HEK293T (cell line): Measurements from ENCODE around the gene ALOX12B.

ENCODE experiments used
- CTCF ChIA-PET: fragments of 350-600 bp; formaldehyde crosslinking; extraction: SDS; loops from one replicate; lab custom pipeline; 2021; ENCODE audit warnings: antibody characterized with exemption, inconsistent platforms; lab: Yijun Ruan, JAX
- POLR2A ChIA-PET: fragments of 350-600 bp; formaldehyde crosslinking; extraction: SDS; loops from one replicate; lab custom pipeline; 2020; ENCODE audit warnings: antibody characterized with exemption, inconsistent platforms; lab: Yijun Ruan, JAX
- DNase-seq: peaks from one replicate; pipeline ENCODE4 v3.0.0; 2012; ENCODE audit warnings: mixed read lengths; ENCODE audit errors: extremely low spot score
- ARNT ChIP-seq: fragments of 450-650 bp; IDR thresholded peaks from 2 replicates; pipeline ENCODE4 v1.6.1; 2017; ENCODE audit warnings: mild to moderate bottlenecking
- BHLHE40 ChIP-seq: fragments of 450-650 bp; IDR thresholded peaks from 2 replicates; pipeline ENCODE4 v1.6.1; 2016; ENCODE audit warnings: mild to moderate bottlenecking, moderate library complexity, borderline replicate concordance
- CTBP1 ChIP-seq: fragments of 450-650 bp; IDR thresholded peaks from 2 replicates; pipeline ENCODE4 v1.6.1; 2016; ENCODE audit warnings: borderline replicate concordance
- ELF4 ChIP-seq: fragments of 450-650 bp; IDR thresholded peaks from 2 replicates; pipeline ENCODE4 v1.6.1; 2017; ENCODE audit warnings: antibody characterized with exemption
- FOXA1 ChIP-seq: fragments of 450-650 bp; IDR thresholded peaks from 2 replicates; pipeline ENCODE4 v1.6.1; 2016; ENCODE audit warnings: mild to moderate bottlenecking
- FOXK2 ChIP-seq: fragments of 450-650 bp; IDR thresholded peaks from 2 replicates; pipeline ENCODE4 v1.6.1; 2016; ENCODE audit warnings: mild to moderate bottlenecking
- FOXM1 ChIP-seq: fragments of 450-650 bp; IDR thresholded peaks from 2 replicates; pipeline ENCODE4 v1.6.1; 2017; ENCODE audit warnings: mild to moderate bottlenecking, borderline replicate concordance
- HDGF ChIP-seq: fragments of 450-650 bp; IDR thresholded peaks from 2 replicates; pipeline ENCODE4 v1.6.1; 2017; ENCODE audit warnings: antibody characterized with exemption, borderline replicate concordance
- L3MBTL2 ChIP-seq: fragments of 450-650 bp; conservative IDR thresholded peaks from 2 replicates; pipeline ENCODE4 v1.6.1; 2016; ENCODE audit warnings: mild to moderate bottlenecking
- LEF1 ChIP-seq: fragments of 450-650 bp; IDR thresholded peaks from 2 replicates; pipeline ENCODE4 v1.6.1; 2017; ENCODE audit warnings: mild to moderate bottlenecking, borderline replicate concordance
- NFRKB ChIP-seq: fragments of 450-650 bp; IDR thresholded peaks from 2 replicates; pipeline ENCODE4 v1.6.1; 2016; ENCODE audit warnings: mild to moderate bottlenecking, moderate library complexity
- SP1 ChIP-seq: fragments of 450-650 bp; IDR thresholded peaks from 2 replicates; pipeline ENCODE4 v1.6.1; 2017
- SUZ12 ChIP-seq: fragments of 450-650 bp; IDR thresholded peaks from 2 replicates; pipeline ENCODE4 v1.6.1; 2016; ENCODE audit warnings: mild to moderate bottlenecking
- TARDBP ChIP-seq: fragments of 450-650 bp; IDR thresholded peaks from 2 replicates; pipeline ENCODE4 v1.6.1; 2016
- ZNF384 ChIP-seq: fragments of 450-650 bp; IDR thresholded peaks from 2 replicates; pipeline ENCODE4 v1.6.1; 2016
- TF ChIP-seq, protein P1 (sequence below): fragments of 450-650 bp; IDR thresholded peaks from 2 replicates; pipeline ENCODE4 v1.6.1; 2016

Gene ALOX12B

DNA sequence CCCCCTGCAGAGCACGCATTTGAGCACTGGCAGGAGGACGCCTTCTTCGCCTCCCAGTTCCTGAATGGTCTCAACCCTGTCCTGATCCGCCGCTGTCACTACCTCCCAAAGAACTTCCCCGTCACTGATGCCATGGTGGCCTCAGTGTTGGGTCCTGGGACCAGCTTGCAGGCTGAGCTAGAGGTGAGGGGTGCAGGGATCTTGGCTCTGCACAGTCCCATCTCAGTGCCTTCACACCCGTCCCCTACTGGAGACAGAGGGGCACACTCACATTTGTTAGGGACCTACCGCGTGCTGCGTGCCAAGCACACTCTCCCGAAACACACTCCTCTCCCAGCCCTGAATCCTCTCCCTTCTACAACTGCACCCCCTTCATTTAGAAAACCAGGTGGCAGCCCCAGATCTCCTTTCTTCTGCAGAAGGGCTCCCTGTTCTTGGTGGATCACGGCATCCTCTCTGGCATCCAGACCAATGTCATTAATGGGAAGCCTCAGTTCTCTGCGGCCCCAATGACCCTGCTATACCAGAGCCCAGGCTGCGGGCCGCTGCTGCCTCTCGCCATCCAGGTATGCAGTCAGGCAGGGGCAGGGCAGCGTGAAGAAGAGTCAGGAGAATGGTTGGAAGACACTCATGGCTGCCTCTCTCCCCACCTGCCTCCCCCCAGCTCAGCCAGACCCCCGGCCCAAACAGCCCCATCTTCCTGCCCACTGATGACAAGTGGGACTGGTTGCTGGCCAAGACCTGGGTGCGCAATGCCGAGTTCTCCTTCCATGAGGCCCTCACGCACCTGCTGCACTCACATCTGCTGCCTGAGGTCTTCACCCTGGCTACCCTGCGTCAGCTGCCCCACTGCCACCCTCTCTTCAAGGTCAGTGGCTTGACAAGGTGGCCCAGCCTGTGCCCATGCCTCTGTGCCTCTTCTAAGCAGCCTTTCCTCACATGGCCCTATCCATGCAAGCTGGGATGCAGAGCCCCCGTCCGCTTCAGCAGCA is 42.4 kb downstream of the ALOX12B start:
- no peak for TF ChIP-seq L3MBTL2
- TF ChIP-seq TARDBP: no peak
- no peak for TF ChIP-seq SP1
- no peak for TF ChIP-seq CTBP1
- no peak for TF ChIP-seq FOXM1
- TF ChIP-seq HDGF: no peak
- no peak for TF ChIP-seq FOXK2
- TF ChIP-seq BHLHE40: no peak
- TF ChIP-seq FOXA1: no peak
- TF ChIP-seq ELF4: no peak
- no peak for TF ChIP-seq NFRKB
- CTCF ChIA-PET: no interaction called here
- POLR2A ChIA-PET: no interaction called here
- DNase-seq: no peak

DNA sequence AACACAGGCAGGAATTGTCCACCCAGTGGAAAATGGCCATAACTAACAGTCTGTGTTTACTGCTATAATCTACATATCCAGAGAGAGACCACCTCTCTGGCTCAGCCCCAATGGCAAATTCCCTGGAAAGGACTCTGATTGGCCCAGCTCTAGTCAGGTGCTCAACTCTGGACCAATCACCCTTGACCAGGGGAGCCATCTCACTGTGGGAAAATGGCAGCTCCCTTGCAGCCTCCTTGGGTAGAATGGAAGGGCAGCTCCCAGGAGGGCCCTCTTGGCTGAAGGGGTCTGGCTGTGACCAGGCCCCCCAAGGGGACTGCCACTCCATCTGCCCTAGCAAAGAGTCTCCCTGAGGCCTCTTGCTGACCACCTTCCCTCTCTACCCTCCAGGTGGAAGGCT is 45.5 kb downstream of the ALOX12B start:
- TF ChIP-seq CTBP1 (no peak), ELF4 (no peak), SP1 (no peak)
- ChIA-PET CTCF (interaction anchor here (0.6 to 2.0 kb wide), 11 partner anchors 15 to 233 kb away, joined by 3 to 14 read pairs (median 5); no protein-coding TSS in a partner anchor), POLR2A (interaction anchor here (1.0 to 1.4 kb wide), 3 partner anchors 25 to 109 kb away, joined by 3 to 7 read pairs (median 4); no protein-coding TSS in a partner anchor)
- peak; percentile 30 for DNase-seq

DNA sequence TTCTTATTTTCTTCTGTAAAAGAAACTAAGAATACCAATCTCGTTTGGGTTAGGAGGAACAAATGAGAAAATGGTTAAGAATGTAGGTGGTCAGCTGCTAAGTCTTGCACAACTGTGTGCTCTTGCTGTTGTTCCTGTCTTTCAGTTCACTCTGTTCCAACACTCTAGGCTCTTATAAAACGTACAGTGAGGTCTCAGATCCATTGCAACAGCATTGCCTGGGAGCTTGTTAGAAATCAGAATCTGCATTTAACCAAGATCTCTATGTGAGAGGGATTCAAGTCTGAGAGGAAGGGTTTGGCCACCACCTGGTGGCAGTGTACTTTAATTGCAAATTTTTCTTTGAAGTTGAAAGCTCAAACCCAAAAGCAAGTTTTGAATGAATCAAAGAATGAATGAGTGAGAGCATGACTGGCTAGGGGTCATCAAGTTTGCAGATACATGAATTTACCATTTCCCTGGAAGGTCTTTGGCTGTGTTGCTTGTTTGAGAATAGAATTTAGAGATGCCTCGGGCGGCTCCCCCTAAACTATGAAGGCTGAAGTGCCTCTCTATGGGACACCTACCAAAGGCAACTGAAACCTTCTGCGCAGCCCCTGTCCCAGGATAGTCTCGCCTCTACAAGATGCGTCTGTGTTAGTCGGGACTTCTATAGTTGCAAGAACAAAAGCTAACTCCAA is 46.1 kb downstream of the ALOX12B start:
- ChIA-PET CTCF (interaction anchor here (0.9 to 2.0 kb wide), 13 partner anchors 16 to 232 kb away, joined by 3 to 14 read pairs (median 4); no protein-coding TSS in a partner anchor), POLR2A (interaction anchor here (0.7 to 1.4 kb wide), 3 partner anchors 24 to 184 kb away, joined by 3 to 7 read pairs (median 4); partner anchors contain the start of genes CYB5D1 and NAA38)
- no peak for TF ChIP-seq L3MBTL2
- peak; percentile 42 for DNase-seq

DNA sequence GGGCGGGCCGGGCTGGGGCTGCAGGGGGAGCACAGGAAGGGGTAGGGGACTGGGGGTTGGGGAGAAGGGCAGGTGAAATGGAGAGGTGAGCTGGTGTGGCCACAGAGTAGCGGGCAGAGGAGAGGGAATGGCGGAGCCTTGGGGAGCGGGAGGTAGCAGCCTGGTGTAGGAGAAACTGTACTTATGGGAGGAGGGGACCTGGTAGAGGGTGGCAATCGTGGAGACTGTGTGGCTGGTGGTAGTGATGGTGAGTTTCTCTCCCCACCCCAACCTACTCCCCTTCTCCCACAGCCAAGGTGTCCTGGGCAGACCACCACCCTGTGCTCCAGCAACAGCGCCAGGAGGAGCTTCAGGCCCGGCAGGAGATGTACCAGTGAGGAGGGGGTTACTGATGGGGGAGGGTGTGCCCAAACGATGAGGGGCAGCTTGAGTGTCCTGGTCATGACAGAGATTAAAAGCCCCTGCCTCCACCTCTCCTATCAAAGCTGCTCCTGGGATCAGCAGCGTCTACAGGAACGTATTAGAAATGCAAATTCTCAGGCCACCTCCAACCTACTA is 47.8 kb downstream of the ALOX12B start:
- TF ChIP-seq FOXK2 (no peak), BHLHE40 (no peak), TARDBP (no peak), FOXM1 (no peak), SUZ12 (no peak), HDGF (no peak), NFRKB (no peak), ARNT (no peak), ZNF384 (no peak), CTBP1 (no peak), SP1 (no peak), LEF1 (no peak)
- TF ChIP-seq, protein P1, sequence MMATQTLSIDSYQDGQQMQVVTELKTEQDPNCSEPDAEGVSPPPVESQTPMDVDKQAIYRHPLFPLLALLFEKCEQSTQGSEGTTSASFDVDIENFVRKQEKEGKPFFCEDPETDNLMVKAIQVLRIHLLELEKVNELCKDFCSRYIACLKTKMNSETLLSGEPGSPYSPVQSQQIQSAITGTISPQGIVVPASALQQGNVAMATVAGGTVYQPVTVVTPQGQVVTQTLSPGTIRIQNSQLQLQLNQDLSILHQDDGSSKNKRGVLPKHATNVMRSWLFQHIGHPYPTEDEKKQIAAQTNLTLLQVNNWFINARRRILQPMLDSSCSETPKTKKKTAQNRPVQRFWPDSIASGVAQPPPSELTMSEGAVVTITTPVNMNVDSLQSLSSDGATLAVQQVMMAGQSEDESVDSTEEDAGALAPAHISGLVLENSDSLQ: no peak
- ChIA-PET CTCF (no interaction called here), POLR2A (no interaction called here)
- no peak for DNase-seq

DNA sequence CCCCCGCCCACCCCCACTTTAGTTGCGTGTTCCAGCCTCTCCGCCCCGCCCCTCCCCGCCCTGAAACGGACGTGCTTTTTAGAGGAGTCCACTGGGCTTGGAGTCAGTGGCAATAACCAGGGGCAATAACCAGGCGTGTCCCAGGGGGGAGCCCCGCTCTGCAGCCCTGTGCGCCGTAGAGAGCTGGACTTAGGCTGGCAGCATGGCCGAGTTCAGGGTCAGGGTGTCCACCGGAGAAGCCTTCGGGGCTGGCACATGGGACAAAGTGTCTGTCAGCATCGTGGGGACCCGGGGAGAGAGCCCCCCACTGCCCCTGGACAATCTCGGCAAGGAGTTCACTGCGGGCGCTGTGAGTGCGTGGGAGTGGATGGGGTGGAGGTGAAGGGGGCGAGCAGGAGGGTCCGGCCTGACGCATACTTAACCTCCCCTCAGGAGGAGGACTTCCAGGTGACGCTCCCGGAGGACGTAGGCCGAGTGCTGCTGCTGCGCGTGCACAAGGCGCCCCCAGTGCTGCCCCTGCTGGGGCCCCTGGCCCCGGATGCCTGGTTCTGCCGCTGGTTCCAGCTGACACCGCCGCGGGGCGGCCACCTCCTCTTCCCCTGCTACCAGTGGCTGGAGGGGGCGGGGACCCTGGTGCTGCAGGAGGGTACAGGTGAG is 48.4 kb downstream of the ALOX12B start, which contains the start of gene ALOX15B:
Gene ALOX15B, plus strand, starts transcription at position 106 of the 657 bp plus-strand sequence. Its CDS starts 97 bp downstream, at position 203.
- ChIA-PET POLR2A (no interaction called here), CTCF (no interaction called here)
- no peak for DNase-seq
- TF ChIP-seq CTBP1 (no peak), NFRKB (no peak), ELF4 (no peak), FOXA1 (no peak), L3MBTL2 (no peak), FOXK2 (no peak), SUZ12 (no peak), BHLHE40 (no peak), LEF1 (no peak), HDGF (no peak), TARDBP (no peak)
- TF ChIP-seq, protein P1: no peak

DNA sequence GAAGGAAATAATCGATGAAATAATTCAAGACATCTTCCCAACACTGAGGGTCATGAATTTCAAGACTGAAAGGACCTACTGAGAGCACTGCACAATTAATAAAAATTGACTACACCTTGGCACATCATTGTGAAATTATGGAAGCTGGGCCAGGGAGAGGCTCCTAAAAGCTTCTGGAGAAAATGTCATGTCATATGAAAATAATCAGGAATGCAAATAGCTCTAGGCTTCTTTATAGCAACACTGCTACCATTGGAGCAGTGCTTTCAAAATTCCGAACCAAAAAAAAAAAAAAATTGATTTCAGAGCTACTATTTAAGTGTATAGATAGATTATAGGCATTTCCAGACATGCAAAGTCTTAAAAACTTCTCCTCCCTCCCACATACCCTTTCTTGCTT is 55.1 kb downstream of the ALOX12B start:
- ChIA-PET POLR2A (no interaction called here), CTCF (no interaction called here)
- TF ChIP-seq L3MBTL2 (no peak), BHLHE40 (no peak), LEF1 (no peak), CTBP1 (no peak), SUZ12 (no peak), ELF4 (no peak), HDGF (no peak), NFRKB (no peak), FOXM1 (no peak), TARDBP (no peak), SP1 (no peak), FOXK2 (no peak), FOXA1 (no peak), ARNT (no peak), ZNF384 (no peak)
- TF ChIP-seq, protein P1: no peak
- DNase-seq: no peak
